GM06990 (cell line): ENCODE data around the gene PRKCA.
"Not testable (repeated sequence)": the region's sequence is repeated elsewhere in the genome, so short reads cannot be mapped to it uniquely, and the experiment has no call there.

Source experiments
- DNase-seq: peaks from one replicate; pipeline ENCODE4 v3.0.0-alpha.2; 2011; ENCODE audit not compliant: insufficient read length; ENCODE audit errors: extremely low read depth
- H3K27me3 ChIP-seq: replicated peaks from 2 replicates; pipeline ENCODE4 v1.6.0; 2011; ENCODE audit warnings: low read length; ENCODE audit not compliant: control insufficient read depth, insufficient read depth
- H3K36me3 ChIP-seq: 2 replicates; pipeline ENCODE4 v1.5.1; 2011; ENCODE audit warnings: low read length; ENCODE audit not compliant: control insufficient read depth, insufficient read depth
- H3K4me3 ChIP-seq: replicated peaks from 2 replicates; pipeline ENCODE4 v1.5.1; 2011; ENCODE audit warnings: low read depth, mild to moderate bottlenecking, control low read depth, low read length
- TF ChIP-seq, protein P1 (sequence below): IDR thresholded peaks from 2 replicates; pipeline ENCODE4 v1.5.1; 2011; ENCODE audit warnings: low read length, control low read depth, mild to moderate bottlenecking, inconsistent platforms; ENCODE audit not compliant: insufficient read depth, poor library complexity, severe bottlenecking

PRKCA gene

DNA sequence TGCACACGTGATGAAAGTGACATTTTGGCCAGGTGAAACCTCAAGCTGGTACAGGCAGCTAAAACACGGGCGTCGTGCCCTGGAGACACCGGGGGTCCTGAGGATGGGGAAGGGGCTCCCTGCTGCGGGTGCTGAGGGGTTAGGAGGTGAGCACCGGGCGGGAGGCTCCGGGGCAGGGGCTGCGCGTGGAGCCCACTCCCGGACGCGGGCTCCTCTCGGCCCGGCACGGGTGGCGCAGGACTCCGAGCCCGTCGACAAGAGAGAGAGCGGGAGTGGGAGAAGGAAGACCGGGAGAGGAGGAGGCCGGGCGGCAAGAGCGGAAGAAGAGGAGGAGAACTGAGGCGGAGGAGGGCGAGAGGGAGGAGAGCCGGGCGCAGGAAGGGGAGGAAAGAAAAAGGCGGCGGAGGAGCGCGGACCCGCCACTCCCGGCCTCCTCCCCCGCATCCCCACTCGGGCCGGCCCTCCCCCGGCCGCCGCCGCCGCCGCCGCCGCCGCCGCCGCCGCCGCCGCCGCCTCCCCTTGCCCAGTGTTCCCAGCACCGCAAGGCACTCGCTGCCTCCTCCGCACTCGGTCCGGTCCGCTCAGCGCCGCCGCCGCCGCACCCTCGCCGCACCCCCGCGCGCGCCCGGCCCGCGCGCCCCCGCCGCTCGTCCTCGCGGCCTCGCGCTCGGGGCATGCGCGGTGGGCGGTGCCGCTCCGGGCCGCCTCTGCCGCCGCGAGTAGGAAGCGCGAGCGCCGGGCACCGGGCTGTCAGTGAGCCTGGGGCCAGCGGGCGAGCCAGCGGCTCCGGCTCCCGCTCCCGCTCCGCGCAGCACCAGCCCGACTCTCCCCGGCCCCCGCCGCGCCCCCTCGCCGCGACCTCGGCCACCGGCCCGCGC, at the start of gene PRKCA:
TSS of gene PRKCA (plus strand) at position 750 of the 878 bp plus-strand sequence.
- Histone ChIP-seq H3K27me3 (peaks cover 3% of the 10 kb centered on the region; the same call in 1 of the 2 replicates), H3K4me3 (peak within 1 kb of the TSS; percentile 66), H3K36me3 (no peaks in the 10 kb centered on the region)
- TF ChIP-seq, protein P1, sequence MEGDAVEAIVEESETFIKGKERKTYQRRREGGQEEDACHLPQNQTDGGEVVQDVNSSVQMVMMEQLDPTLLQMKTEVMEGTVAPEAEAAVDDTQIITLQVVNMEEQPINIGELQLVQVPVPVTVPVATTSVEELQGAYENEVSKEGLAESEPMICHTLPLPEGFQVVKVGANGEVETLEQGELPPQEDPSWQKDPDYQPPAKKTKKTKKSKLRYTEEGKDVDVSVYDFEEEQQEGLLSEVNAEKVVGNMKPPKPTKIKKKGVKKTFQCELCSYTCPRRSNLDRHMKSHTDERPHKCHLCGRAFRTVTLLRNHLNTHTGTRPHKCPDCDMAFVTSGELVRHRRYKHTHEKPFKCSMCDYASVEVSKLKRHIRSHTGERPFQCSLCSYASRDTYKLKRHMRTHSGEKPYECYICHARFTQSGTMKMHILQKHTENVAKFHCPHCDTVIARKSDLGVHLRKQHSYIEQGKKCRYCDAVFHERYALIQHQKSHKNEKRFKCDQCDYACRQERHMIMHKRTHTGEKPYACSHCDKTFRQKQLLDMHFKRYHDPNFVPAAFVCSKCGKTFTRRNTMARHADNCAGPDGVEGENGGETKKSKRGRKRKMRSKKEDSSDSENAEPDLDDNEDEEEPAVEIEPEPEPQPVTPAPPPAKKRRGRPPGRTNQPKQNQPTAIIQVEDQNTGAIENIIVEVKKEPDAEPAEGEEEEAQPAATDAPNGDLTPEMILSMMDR: no peak
- DNase-seq: peak; percentile 67

DNA sequence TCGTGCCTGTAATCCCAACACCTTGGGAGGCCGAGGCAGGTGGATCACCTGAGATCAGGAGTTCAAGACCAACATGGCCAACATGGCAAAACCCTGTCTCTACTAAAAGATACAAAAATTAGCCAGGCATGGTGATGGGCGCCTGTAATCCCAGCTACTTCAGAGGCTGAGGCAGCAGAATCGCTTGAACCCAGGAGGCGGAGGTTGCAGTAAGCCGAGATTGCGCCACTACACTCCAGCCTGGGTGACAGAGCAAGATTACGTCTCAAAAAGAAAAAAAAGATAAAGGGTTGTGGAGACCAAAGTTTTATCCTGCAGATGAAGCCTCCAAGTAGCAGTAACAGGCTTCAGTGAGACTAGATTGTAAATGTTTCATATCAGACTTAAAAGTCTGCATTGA, 49.0 kb upstream of the PRKCA start:
- not testable (repeated sequence) for H3K27me3 ChIP-seq, DNase-seq, H3K36me3 ChIP-seq, H3K4me3 ChIP-seq

DNA sequence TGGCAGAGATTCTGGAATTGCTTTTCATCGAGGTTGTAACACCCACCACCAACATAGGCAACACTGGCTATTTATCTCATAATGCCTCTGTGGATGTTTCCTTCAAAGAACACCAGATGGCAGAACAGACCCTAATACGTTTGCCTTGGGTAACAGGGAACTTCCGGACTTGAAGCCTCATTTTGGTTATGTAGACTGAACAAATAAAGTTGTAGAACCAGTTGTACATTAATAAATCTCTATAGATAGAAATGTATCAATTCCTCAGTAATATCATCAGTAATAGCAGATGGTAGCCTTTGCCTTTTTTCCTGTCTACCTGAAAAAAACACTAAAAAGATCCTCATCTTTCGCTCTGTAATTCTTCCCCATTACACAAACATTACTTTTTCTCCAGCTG, 47.3 kb upstream of the PRKCA start:
- no peaks in the 10 kb centered on the region for H3K36me3 ChIP-seq
- H3K4me3 ChIP-seq: no peak overlapping the region
- DNase-seq: peak; percentile 16
- TF ChIP-seq, protein P1: peak; percentile 62
- no peaks in the 10 kb centered on the region for H3K27me3 ChIP-seq

DNA sequence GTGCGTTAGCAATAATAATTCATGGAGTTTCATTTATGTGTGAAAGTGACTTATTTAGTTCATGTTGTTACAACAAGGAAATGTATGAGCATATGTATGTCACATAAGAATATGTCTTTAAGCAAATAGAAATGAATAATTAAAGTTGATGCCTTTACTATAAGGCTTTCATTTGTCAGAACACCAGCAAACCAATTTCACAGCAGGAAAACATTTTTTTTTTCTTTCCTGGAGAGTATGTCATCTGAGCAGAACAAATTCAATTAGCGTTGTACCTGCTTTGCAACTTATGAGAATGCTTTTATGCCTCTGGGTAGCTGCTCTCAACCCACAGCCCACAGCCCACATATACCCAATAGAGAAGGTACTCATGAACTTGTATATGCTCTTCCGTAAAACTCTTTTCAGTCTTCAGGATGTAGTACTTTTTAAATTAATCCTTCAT, 46.9 kb upstream of the PRKCA start:
- TF ChIP-seq, protein P1: no peak

DNA sequence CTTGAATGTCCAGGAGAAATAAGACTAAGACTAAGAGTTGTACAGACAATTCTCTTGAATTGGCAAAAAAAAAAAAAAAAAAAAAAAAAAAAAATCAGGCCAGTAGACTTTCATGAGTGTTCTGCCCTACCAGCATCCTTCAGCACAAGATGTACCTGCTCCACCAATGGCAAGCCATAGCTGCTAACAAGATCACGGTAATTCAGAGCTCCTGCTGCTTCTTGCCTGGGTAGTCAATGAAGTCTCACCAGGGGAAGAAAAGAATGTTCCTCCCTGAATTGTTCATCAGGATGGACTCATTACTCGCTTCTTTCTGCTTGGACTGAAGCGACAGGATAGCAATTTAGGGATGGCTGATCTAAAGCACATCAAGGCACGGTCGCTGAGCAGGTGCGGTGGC, 42.1 kb upstream of the PRKCA start:
- TF ChIP-seq, protein P1: no peak
- H3K36me3 ChIP-seq: no peaks in the 10 kb centered on the region
- no peaks in the 10 kb centered on the region for H3K27me3 ChIP-seq
- no peak for DNase-seq
- H3K4me3 ChIP-seq: no peak overlapping the region

More for the DNA sequence above, 46.9 kb upstream of the PRKCA start:
- Histone ChIP-seq H3K36me3 (no peaks in the 10 kb centered on the region), H3K4me3 (no peak overlapping the region), H3K27me3 (no peaks in the 10 kb centered on the region)
- no peak for DNase-seq

DNA sequence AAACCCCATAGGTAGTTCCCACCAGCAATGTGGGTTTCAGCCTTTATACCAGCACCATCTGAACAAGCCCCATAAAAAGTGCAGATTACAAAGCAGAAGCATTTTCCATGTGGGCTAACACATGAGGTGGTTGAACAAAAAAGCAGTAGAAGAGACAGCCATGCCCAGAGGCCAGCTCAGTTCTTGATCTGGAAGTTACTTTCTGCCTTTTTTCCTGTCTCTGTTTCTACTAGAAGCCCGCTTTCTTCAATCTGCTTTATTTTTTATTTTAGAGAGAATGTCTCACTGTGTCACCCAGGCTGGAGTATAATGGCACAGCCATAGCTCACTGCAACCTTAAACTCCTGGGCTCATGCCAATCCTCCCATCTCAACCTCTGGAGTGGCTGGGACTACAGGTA, 41.7 kb upstream of the PRKCA start:
- no peaks in the 10 kb centered on the region for H3K36me3 ChIP-seq
- no peak overlapping the region for H3K4me3 ChIP-seq
- no peaks in the 10 kb centered on the region for H3K27me3 ChIP-seq
- TF ChIP-seq, protein P1: no peak
- DNase-seq: no peak
